Measurements from ENCODE around the gene ABTB2.
"Not testable (repeated sequence)": the region's sequence is repeated elsewhere in the genome, so short reads cannot be mapped to it uniquely, and the experiment has no call there.

Gene ABTB2

GRCh38 chr11:34182921-34183685, 174.7 kb downstream of the ABTB2 start:
- DNase-seq: no peak

GRCh38 chr11:34182425-34182824, 175.4 kb downstream of the ABTB2 start:
- DNase-seq: no peak

GRCh38 chr11:34181856-34182405, 175.9 kb downstream of the ABTB2 start:
- no peak for DNase-seq

GRCh38 chr11:34181251-34181650, 176.6 kb downstream of the ABTB2 start:
- DNase-seq: no peak

GRCh38 chr11:34180814-34181165, 177.0 kb downstream of the ABTB2 start:
- DNase-seq: not testable (repeated sequence)

GRCh38 chr11:34180040-34180813, 177.6 kb downstream of the ABTB2 start:
- DNase-seq: no peak

- no peak for DNase-seq
Observed at GRCh38 chr11:34179026-34179675, 178.7 kb downstream of the ABTB2 start.

GRCh38 chr11:34178209-34178821, 179.5 kb downstream of the ABTB2 start:
- DNase-seq: no peak

GRCh38 chr11:34176751-34177209, 181.0 kb downstream of the ABTB2 start:
- DNase-seq: no peak

GRCh38 chr11:34175284-34176019, 182.4 kb downstream of the ABTB2 start:
- no peak for DNase-seq

- DNase-seq: peak; percentile 61 to 67 (median 65)
Observed at GRCh38 chr11:34174412-34175041, 183.3 kb downstream of the ABTB2 start.

- no peak for DNase-seq
Observed at GRCh38 chr11:34173050-34173449, 184.8 kb downstream of the ABTB2 start.

GRCh38 chr11:34169686-34170085, 188.1 kb downstream of the ABTB2 start:
- no peak for DNase-seq

- no peak for DNase-seq
Observed at GRCh38 chr11:34168642-34169420, 189.0 kb downstream of the ABTB2 start.

- DNase-seq: no peak
Observed at GRCh38 chr11:34167961-34168360, 189.8 kb downstream of the ABTB2 start.

GRCh38 chr11:34166806-34167740, 190.7 kb downstream of the ABTB2 start:
- no peak for DNase-seq

GRCh38 chr11:34165786-34166555, 191.8 kb downstream of the ABTB2 start:
- DNase-seq: no peak

- DNase-seq: no peak
Observed at GRCh38 chr11:34165121-34165520, 192.7 kb downstream of the ABTB2 start.

- no peak for DNase-seq
Observed at GRCh38 chr11:34162856-34163255, 195.0 kb downstream of the ABTB2 start.
